GM12864 (cell line): ENCODE measurements around the gene SYNJ1.
"Not testable (repeated sequence)": the region's sequence is repeated elsewhere in the genome, so short reads cannot be mapped to it uniquely, and the experiment has no call there.

Experiments used
- DNase-seq: peaks from one replicate; pipeline ENCODE4 v3.0.0-alpha.2; 2011; ENCODE audit warnings: low read depth
- H3K4me3 ChIP-seq: 2 replicates; pipeline ENCODE4 v1.5.1; 2011; ENCODE audit warnings: mild to moderate bottlenecking, low read depth, low read length, control low read depth
- TF ChIP-seq, protein P1 (sequence below): IDR thresholded peaks from 2 replicates; pipeline ENCODE4 v1.5.1; 2011; ENCODE audit warnings: low read depth, mild to moderate bottlenecking, moderate library complexity, low read length, control low read depth, inconsistent platforms; ENCODE audit errors: missing control alignments

Gene SYNJ1, protein sequence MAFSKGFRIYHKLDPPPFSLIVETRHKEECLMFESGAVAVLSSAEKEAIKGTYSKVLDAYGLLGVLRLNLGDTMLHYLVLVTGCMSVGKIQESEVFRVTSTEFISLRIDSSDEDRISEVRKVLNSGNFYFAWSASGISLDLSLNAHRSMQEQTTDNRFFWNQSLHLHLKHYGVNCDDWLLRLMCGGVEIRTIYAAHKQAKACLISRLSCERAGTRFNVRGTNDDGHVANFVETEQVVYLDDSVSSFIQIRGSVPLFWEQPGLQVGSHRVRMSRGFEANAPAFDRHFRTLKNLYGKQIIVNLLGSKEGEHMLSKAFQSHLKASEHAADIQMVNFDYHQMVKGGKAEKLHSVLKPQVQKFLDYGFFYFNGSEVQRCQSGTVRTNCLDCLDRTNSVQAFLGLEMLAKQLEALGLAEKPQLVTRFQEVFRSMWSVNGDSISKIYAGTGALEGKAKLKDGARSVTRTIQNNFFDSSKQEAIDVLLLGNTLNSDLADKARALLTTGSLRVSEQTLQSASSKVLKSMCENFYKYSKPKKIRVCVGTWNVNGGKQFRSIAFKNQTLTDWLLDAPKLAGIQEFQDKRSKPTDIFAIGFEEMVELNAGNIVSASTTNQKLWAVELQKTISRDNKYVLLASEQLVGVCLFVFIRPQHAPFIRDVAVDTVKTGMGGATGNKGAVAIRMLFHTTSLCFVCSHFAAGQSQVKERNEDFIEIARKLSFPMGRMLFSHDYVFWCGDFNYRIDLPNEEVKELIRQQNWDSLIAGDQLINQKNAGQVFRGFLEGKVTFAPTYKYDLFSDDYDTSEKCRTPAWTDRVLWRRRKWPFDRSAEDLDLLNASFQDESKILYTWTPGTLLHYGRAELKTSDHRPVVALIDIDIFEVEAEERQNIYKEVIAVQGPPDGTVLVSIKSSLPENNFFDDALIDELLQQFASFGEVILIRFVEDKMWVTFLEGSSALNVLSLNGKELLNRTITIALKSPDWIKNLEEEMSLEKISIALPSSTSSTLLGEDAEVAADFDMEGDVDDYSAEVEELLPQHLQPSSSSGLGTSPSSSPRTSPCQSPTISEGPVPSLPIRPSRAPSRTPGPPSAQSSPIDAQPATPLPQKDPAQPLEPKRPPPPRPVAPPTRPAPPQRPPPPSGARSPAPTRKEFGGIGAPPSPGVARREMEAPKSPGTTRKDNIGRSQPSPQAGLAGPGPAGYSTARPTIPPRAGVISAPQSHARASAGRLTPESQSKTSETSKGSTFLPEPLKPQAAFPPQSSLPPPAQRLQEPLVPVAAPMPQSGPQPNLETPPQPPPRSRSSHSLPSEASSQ (N-terminal part only)

GRCh38 chr21:32727687-32728455 is at the start of gene SYNJ1:
SYNJ1 (minus strand) TSS chr21:32728013; CDS start chr21:32726895, 1,118 bp downstream.
- H3K4me3 ChIP-seq, result peak within 1 kb of the TSS; percentile 75
- DNase-seq, result peak; percentile 67
- TF ChIP-seq, protein P1, sequence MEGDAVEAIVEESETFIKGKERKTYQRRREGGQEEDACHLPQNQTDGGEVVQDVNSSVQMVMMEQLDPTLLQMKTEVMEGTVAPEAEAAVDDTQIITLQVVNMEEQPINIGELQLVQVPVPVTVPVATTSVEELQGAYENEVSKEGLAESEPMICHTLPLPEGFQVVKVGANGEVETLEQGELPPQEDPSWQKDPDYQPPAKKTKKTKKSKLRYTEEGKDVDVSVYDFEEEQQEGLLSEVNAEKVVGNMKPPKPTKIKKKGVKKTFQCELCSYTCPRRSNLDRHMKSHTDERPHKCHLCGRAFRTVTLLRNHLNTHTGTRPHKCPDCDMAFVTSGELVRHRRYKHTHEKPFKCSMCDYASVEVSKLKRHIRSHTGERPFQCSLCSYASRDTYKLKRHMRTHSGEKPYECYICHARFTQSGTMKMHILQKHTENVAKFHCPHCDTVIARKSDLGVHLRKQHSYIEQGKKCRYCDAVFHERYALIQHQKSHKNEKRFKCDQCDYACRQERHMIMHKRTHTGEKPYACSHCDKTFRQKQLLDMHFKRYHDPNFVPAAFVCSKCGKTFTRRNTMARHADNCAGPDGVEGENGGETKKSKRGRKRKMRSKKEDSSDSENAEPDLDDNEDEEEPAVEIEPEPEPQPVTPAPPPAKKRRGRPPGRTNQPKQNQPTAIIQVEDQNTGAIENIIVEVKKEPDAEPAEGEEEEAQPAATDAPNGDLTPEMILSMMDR, result no peak

- no peak overlapping the region for H3K4me3 ChIP-seq
- TF ChIP-seq, protein P1, result no peak
- no peak for DNase-seq
Measured at GRCh38 chr21:32777269-32777668, 49.5 kb upstream of the SYNJ1 start.

DNA sequence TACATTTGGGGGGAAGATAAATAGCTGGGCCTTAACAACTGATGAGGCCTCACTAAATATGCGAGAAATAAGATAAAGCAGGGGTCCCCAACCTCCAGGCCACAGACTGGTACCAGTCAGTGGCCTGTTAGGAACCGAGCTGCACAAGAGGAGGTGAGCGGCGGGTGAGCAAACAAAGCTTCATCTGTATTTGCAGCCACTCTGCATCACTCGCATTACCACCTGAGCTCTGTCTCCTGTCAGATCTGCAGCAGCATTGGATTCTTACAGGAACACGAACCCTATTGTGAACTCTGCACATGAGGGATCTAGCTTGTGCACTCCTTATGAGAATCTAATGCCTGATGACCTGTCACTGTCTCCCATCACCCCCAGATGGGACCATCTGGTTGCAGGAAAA is 48.9 kb upstream of the SYNJ1 start:
- no peak overlapping the region for H3K4me3 ChIP-seq
- TF ChIP-seq, protein P1, result no peak

GRCh38 chr21:32773048-32773344 is 45.2 kb upstream of the SYNJ1 start:
- peak overlapping the region; percentile 86; the same call in 1 of the 2 replicates for H3K4me3 ChIP-seq
- not testable (repeated sequence) for DNase-seq

More for the DNA sequence above, 48.9 kb upstream of the SYNJ1 start:
- DNase-seq, result no peak

DNA sequence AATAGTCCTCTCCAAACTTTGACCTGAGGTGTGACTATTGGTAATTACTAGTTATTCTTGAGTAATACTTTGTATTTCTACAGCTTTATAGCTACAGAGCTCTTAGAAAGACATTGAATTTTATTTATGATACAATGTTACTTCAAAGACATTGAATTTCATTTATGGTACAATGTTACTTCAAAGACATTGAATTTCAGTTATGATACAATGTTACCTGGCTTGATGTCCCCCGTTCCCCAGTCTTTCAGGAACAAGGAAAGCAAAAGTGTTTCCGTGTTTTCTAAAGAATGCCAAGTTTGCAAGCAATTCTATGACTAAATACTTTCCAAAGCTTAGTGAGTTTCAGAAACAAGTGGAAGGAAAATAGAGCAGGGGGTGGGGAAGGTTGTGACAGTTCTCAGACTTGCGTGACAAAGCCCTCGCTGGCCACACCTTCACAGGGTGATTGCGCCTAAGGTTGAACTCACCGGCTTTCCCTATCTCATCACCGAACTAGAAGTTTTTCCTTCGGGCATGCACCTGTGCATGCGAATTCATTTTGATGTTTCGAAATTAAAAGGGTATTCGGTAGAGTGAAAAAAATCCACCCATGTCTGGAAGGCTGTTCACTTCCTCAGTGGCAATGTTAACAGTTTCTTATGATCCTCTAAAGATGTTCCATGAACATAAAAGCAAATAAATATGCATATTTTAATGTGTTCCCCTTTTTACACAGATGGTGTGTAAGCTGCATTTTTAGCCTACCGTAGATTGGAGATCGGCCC is 44.7 kb upstream of the SYNJ1 start:
- H3K4me3 ChIP-seq, result peak overlapping the region; percentile 86
- TF ChIP-seq, protein P1, result no peak
- peak; percentile 38 for DNase-seq

GRCh38 chr21:32770871-32771523 is 43.2 kb upstream of the SYNJ1 start:
- TF ChIP-seq, protein P1, result no peak
- H3K4me3 ChIP-seq, result peak overlapping the region; percentile 86
- DNase-seq, result no peak
